Esophagus muscularis mucosa (tissue), 4 donors: Measurements from ENCODE around the gene FAM174B. TPM values are rescaled to one million over a fixed set of nuclear protein-coding genes. Genes with fewer than 3 reads are reported as not detected.

Source experiments
- DNase-seq: peaks from one replicate; pipeline ENCODE4 v3.0.0-alpha.2; 2017; ENCODE audit errors: extremely low spot score
- H3K27ac ChIP-seq, 4 donors: fragments of 200-600 bp; sonication (generic); replicated peaks in 1 of 4; 1 replicate in 3 of 4; 2 replicates in 1 of 4; pipeline ENCODE4 v1.5.1; 2016 to 2019; ENCODE audit warnings: mild to moderate bottlenecking in 1 of 4
- H3K27me3 ChIP-seq, 4 donors: fragments of 200-600 bp; sonication (generic); one replicate each; pipeline versions ENCODE4 v1.5.1 to v1.6.0; 2016 to 2019
- H3K36me3 ChIP-seq, 4 donors: fragments of 200-600 bp; sonication (generic); one replicate each; pipeline ENCODE4 v1.5.1; 2016 to 2019
- H3K4me1 ChIP-seq, 4 donors: fragments of 200-600 bp; sonication (generic); one replicate each; pipeline ENCODE4 v1.5.1; 2016 to 2019
- H3K4me3 ChIP-seq, 4 donors: fragments of 200-600 bp; sonication (generic); 1 replicate in 2 of 4; 2 replicates in 2 of 4; pipeline ENCODE4 v1.5.1; 2016 to 2019; ENCODE audit warnings: mild to moderate bottlenecking in 4 of 4, moderate library complexity in 1 of 4
- H3K9me3 ChIP-seq, 4 donors: fragments of 200-600 bp; sonication (generic); 1 replicate in 3 of 4; 2 replicates in 1 of 4; pipeline ENCODE4 v1.5.1; 2016 to 2019
- CTCF ChIP-seq, 3 experiments: fragments of 200-600 bp in 2 of 3; fragments of 450-650 bp in 1 of 3; sonication (generic) in 2 of 3; IDR thresholded peaks; one replicate each; pipeline ENCODE4 v1.5.1; 2017 to 2019; ENCODE audit warnings: antibody characterized with exemption in 3 of 3, mild to moderate bottlenecking in 2 of 3, moderate library complexity in 1 of 3
- EP300 ChIP-seq: sonication (generic); formaldehyde crosslinking; IDR thresholded peaks from one replicate; pipeline ENCODE4 v1.6.1; 2017; ENCODE audit warnings: antibody characterized with exemption
- POLR2A ChIP-seq: fragments of 450-650 bp; IDR thresholded peaks from one replicate; pipeline ENCODE4 v1.6.1; 2017; ENCODE audit warnings: antibody characterized with exemption, moderate library complexity, mild to moderate bottlenecking, low read depth
- POLR2AphosphoS5 ChIP-seq, 2 donors: sonication (generic); formaldehyde crosslinking; IDR thresholded peaks; one replicate each; pipeline ENCODE4 v1.6.1; 2017; ENCODE audit warnings: antibody characterized with exemption in 2 of 2
- WGBS: methylation state at CpG from one replicate; pipeline ENCODE4 v1.1.5; 2018; 5-methylcytosine and 5-hydroxymethylcytosine counted together
- intact Hi-C: fragments of 100-400 bp; cut with DNase I; formaldehyde crosslinking; loops from one replicate; pipeline ENCODE4 v1.15.1; 2023
- total RNA-seq, 4 donors: library from RNA; depleted of rRNA; stranded (reverse); fragments of >200 nt; gene quantifications; one replicate each; pipeline versions ENCODE4 v1.1.0 to v1.2.1, GENCODE V29; 2016

FAM174B gene
- total RNA-seq, 4 donors from 2014 or later, result 7.5 to 15.2 (median 9.9) TPM

- Histone ChIP-seq H3K27ac (no peak overlapping the region), H3K4me1 (no peaks in the 10 kb centered on the region), H3K4me3 (no peak overlapping the region), H3K9me3 (no peaks in the 10 kb centered on the region), H3K27me3 (peaks cover 0 to 10% (median 0%) of the 10 kb centered on the region in 4 donors), H3K36me3 (no peaks in the 10 kb centered on the region)
- TF ChIP-seq CTCF (IDR thresholded peaks at IDR 0.05) (no peak), EP300 (no peak), POLR2AphosphoS5 (IDR thresholded peaks at IDR 0.05) (no peak), POLR2A (no peak)
- intact Hi-C loops, result no loop called here
- WGBS, result 93% methylated on average over 11 of the region's 12 CpGs
- no peak for DNase-seq
Observed at GRCh38 chr15:92580521-92580920, 75.1 kb downstream of the FAM174B start.

GRCh38 chr15:92579931-92580470 is 75.6 kb downstream of the FAM174B start:
- Histone ChIP-seq H3K9me3 (no peaks in the 10 kb centered on the region), H3K27ac (no peak overlapping the region), H3K4me1 (no peaks in the 10 kb centered on the region), H3K36me3 (no peaks in the 10 kb centered on the region), H3K4me3 (no peak overlapping the region), H3K27me3 (peaks cover 0 to 10% (median 0%) of the 10 kb centered on the region in 4 donors)
- intact Hi-C loops, result no loop called here
- 83% methylated on average over 12 of the region's 15 CpGs for whole genome bisulfite sequencing
- TF ChIP-seq POLR2AphosphoS5 (IDR thresholded peaks at IDR 0.05) (no peak), EP300 (no peak), CTCF (IDR thresholded peaks at IDR 0.05) (no peak), POLR2A (no peak)
- DNase-seq, result no peak

GRCh38 chr15:92579486-92579885 is 76.1 kb downstream of the FAM174B start:
- Histone ChIP-seq H3K27me3 (peaks cover 0 to 10% (median 0%) of the 10 kb centered on the region in 4 donors), H3K4me1 (no peaks in the 10 kb centered on the region), H3K36me3 (no peaks in the 10 kb centered on the region), H3K27ac (no peak overlapping the region), H3K4me3 (no peak overlapping the region), H3K9me3 (no peaks in the 10 kb centered on the region)
- intact Hi-C loops, result no loop called here
- no peak for TF ChIP-seq EP300
- no peak for TF ChIP-seq CTCF (IDR thresholded peaks at IDR 0.05)
- TF ChIP-seq POLR2AphosphoS5 (IDR thresholded peaks at IDR 0.05), result no peak
- TF ChIP-seq POLR2A, result no peak
- 82% methylated on average over 9 of the region's 9 CpGs for WGBS
- no peak for DNase-seq

GRCh38 chr15:92578096-92578835 is 77.3 kb downstream of the FAM174B start:
- intact Hi-C loops, result no loop called here
- Histone ChIP-seq H3K4me1 (no peaks in the 10 kb centered on the region), H3K27me3 (peaks cover 0 to 10% (median 0%) of the 10 kb centered on the region in 4 donors), H3K9me3 (no peaks in the 10 kb centered on the region), H3K4me3 (no peak overlapping the region), H3K27ac (no peak overlapping the region), H3K36me3 (no peaks in the 10 kb centered on the region)
- TF ChIP-seq EP300 (no peak), POLR2A (no peak), CTCF (IDR thresholded peaks at IDR 0.05) (no peak), POLR2AphosphoS5 (IDR thresholded peaks at IDR 0.05) (no peak)
- peak; percentile 89 for DNase-seq
- WGBS, result 84% methylated on average over 12 of the region's 12 CpGs
